Islet precursor cell (in vitro differentiated cells): ENCODE measurements around the gene PTPRU.

Experiments
- DNase-seq: peaks from one replicate; pipeline ENCODE4 v3.0.0-alpha.2; 2018

The PTPRU gene

GRCh38 chr1:29270929-29271521 is 34.7 kb downstream of the PTPRU start:
- DNase-seq: no peak

- DNase-seq: peak; percentile 95
Observed at GRCh38 chr1:29271724-29272123, 35.4 kb downstream of the PTPRU start.

- peak; percentile 47 for DNase-seq
Observed at GRCh38 chr1:29272147-29272907, 36.0 kb downstream of the PTPRU start.

- DNase-seq: no peak
Observed at GRCh38 chr1:29275435-29275834, 39.1 kb downstream of the PTPRU start.

GRCh38 chr1:29278124-29278523 is 41.8 kb downstream of the PTPRU start:
- DNase-seq: no peak

GRCh38 chr1:29279406-29279805 is 43.1 kb downstream of the PTPRU start:
- DNase-seq: peak; percentile 38

GRCh38 chr1:29279951-29280391 is 43.6 kb downstream of the PTPRU start:
- peak; percentile 46 for DNase-seq

GRCh38 chr1:29280409-29281131 is 44.2 kb downstream of the PTPRU start:
- peak; percentile 54 for DNase-seq

GRCh38 chr1:29281571-29281970 is 45.2 kb downstream of the PTPRU start:
- no peak for DNase-seq

GRCh38 chr1:29282135-29282923 is 46.0 kb downstream of the PTPRU start:
- DNase-seq: no peak

GRCh38 chr1:29282924-29283803 is 46.8 kb downstream of the PTPRU start:
- peak; percentile 100 for DNase-seq

- no peak for DNase-seq
Observed at GRCh38 chr1:29283804-29284195, 47.5 kb downstream of the PTPRU start.

GRCh38 chr1:29284286-29284960 is 48.1 kb downstream of the PTPRU start:
- no peak for DNase-seq

GRCh38 chr1:29284961-29285560 is 48.7 kb downstream of the PTPRU start:
- no peak for DNase-seq

- DNase-seq: no peak
Observed at GRCh38 chr1:29285771-29286170, 49.4 kb downstream of the PTPRU start.

- peak; percentile 31 for DNase-seq
Observed at GRCh38 chr1:29286194-29286767, 50.0 kb downstream of the PTPRU start.

GRCh38 chr1:29289493-29289892 is 53.2 kb downstream of the PTPRU start:
- peak; percentile 29 for DNase-seq

- peak; percentile 57 for DNase-seq
Observed at GRCh38 chr1:29290414-29290985, 54.2 kb downstream of the PTPRU start.

- DNase-seq: peak; percentile 45
Observed at GRCh38 chr1:29291756-29292155, 55.4 kb downstream of the PTPRU start.

GRCh38 chr1:29292344-29292743 is 56.0 kb downstream of the PTPRU start:
- no peak for DNase-seq
